HepG2 (cell line): ENCODE measurements around the gene TBC1D19. TPM values are rescaled to one million over a fixed set of nuclear protein-coding genes. Genes with fewer than 3 reads are reported as not detected.

Experiments used
- ATAC-seq: fragments of 200-7000 bp; cut with Tn5 transposase; 3 replicates; pipeline ENCODE4 v1.9.1; 2020; ENCODE audit warnings: mild to moderate bottlenecking, moderate library complexity
- BruUV-seq: library from RNA; stranded (reverse); fragments of 400-500 nt; replicated peaks from 2 replicates; lab custom pipeline; 2021; lab: Mats Ljungman, UMichigan
- CTCF ChIA-PET: fragments of 300-600 bp; formaldehyde crosslinking; extraction: SDS; loops from one replicate; lab custom pipeline; 2021; ENCODE audit warnings: low total read pairs, inconsistent platforms, low intra/inter-chr PET ratio; lab: Yijun Ruan, JAX
- POLR2A ChIA-PET: fragments of 350-600 bp; sonication (Branson Sonifier 250); formaldehyde crosslinking; loops from one replicate; lab custom pipeline; 2020; ENCODE audit warnings: antibody characterized with exemption, inconsistent platforms; lab: Yijun Ruan, JAX
- DNase-seq: peaks from one replicate; pipeline ENCODE4 v3.0.0-alpha.2; 2015; ENCODE audit warnings: low spot score
- FAIRE-seq: peaks from 3 replicates; lab custom pipeline; 2011; peaks lifted over from hg19 to GRCh38; lab: Jason Lieb, UNC
- H2AFZ ChIP-seq: one replicate; pipeline ENCODE4 v1.6.1; 2011; ENCODE audit warnings: low read length, inconsistent platforms
- H3K27ac ChIP-seq: fragments of 300-600 bp; 3 replicates; pipeline ENCODE4 v1.8.0; 2011; ENCODE audit warnings: mixed run types, mild to moderate bottlenecking, mixed read lengths, low read length, inconsistent platforms; ENCODE audit not compliant: insufficient read depth; ENCODE audit errors: extremely low read length
- H3K27me3 ChIP-seq, 2 experiments: fragments of 200-600 bp in 1 of 2; 2 replicates in 1 of 2; 3 replicates in 1 of 2; pipeline versions ENCODE4 v1.6.0 to v1.8.0; 2011; ENCODE audit warnings: low read length in 2 of 2, mild to moderate bottlenecking in 2 of 2, moderate library complexity in 2 of 2, inconsistent platforms in 1 of 2; ENCODE audit not compliant: insufficient read depth in 2 of 2, control insufficient read depth in 1 of 2
- H3K36me3 ChIP-seq, 2 experiments: fragments of 200-600 bp in 1 of 2; replicated peaks in 1 of 2; 2 replicates in 1 of 2; 3 replicates in 1 of 2; pipeline versions ENCODE4 v1.5.1 to v1.8.0; 2011; ENCODE audit warnings: low read length in 2 of 2, inconsistent platforms in 1 of 2; ENCODE audit not compliant: insufficient read depth in 2 of 2, control insufficient read depth in 1 of 2
- H3K4me1 ChIP-seq: 2 replicates; pipeline ENCODE4 v1.5.1; 2012; ENCODE audit warnings: low read length, inconsistent platforms; ENCODE audit not compliant: insufficient read depth
- H3K4me2 ChIP-seq: 2 replicates; pipeline ENCODE4 v1.6.0; 2011; ENCODE audit warnings: low read depth, low read length, inconsistent platforms
- H3K4me3 ChIP-seq, 3 experiments: fragments of 200-600 bp in 1 of 3; sonication (generic), shearing (Covaris generic) in 1 of 3; replicated peaks in 1 of 3; 2 replicates each; pipeline ENCODE4 v1.5.1; 2011 to 2016; ENCODE audit warnings: low read length in 3 of 3, inconsistent platforms in 2 of 3, low read depth in 2 of 3, mild to moderate bottlenecking in 2 of 3, control low read depth in 1 of 3, mixed read lengths in 1 of 3; ENCODE audit not compliant: insufficient read depth in 1 of 3
- H3K79me2 ChIP-seq: one replicate; pipeline ENCODE4 v1.6.1; 2011; ENCODE audit warnings: low read length, inconsistent platforms; ENCODE audit not compliant: insufficient read depth
- H3K9ac ChIP-seq: 2 replicates; pipeline ENCODE4 v1.6.0; 2011; ENCODE audit warnings: mild to moderate bottlenecking, low read depth, low read length, inconsistent platforms; ENCODE audit not compliant: insufficient read depth
- H3K9me3 ChIP-seq: 2 replicates; pipeline ENCODE4 v1.5.1; 2012; ENCODE audit warnings: mild to moderate bottlenecking, low read length
- H4K20me1 ChIP-seq: 2 replicates; pipeline ENCODE4 v1.6.0; 2011; ENCODE audit warnings: inconsistent platforms, mild to moderate bottlenecking, low read length, moderate library complexity; ENCODE audit not compliant: insufficient read depth
- ARNTL ChIP-seq: sonication (generic); formaldehyde crosslinking; IDR thresholded peaks from 2 replicates; pipeline ENCODE4 v1.4.0; 2020; ENCODE audit warnings: mild to moderate bottlenecking, missing genetic modification reagents
- FOXP1 ChIP-seq, 2 experiments: fragments of 450-650 bp in 1 of 2; IDR thresholded peaks; 2 replicates each; pipeline ENCODE4 v1.6.1; 2017 to 2018; ENCODE audit warnings: antibody characterized with exemption in 1 of 2
- GABPB1 ChIP-seq: IDR thresholded peaks from 2 replicates; pipeline ENCODE4 v1.6.1; 2016; ENCODE audit warnings: mild to moderate bottlenecking, missing genetic modification reagents, moderate library complexity, missing compliant biosample characterization
- JUN ChIP-seq: sonication (generic); formaldehyde crosslinking; IDR thresholded peaks from 2 replicates; pipeline ENCODE4 v1.4.0; 2020; ENCODE audit warnings: mild to moderate bottlenecking, missing genetic modification reagents
- KDM6A ChIP-seq: IDR thresholded peaks from 2 replicates; pipeline ENCODE4 v1.6.1; 2016; ENCODE audit warnings: low read depth
- KLF13 ChIP-seq: sonication (generic); formaldehyde crosslinking; IDR thresholded peaks from 2 replicates; pipeline ENCODE4 v1.4.0; 2020; ENCODE audit warnings: mild to moderate bottlenecking, missing genetic modification reagents
- NFYB ChIP-seq: sonication (generic); formaldehyde crosslinking; IDR thresholded peaks from 2 replicates; pipeline ENCODE4 v1.4.0; 2020; ENCODE audit warnings: missing genetic modification reagents
- YY1 ChIP-seq: IDR thresholded peaks from 2 replicates; pipeline ENCODE4 v1.6.1; 2011; ENCODE audit warnings: low read length, low read depth, moderate library complexity, mild to moderate bottlenecking; ENCODE audit not compliant: insufficient read depth, insufficient replicate concordance
- ZKSCAN5 ChIP-seq: sonication (generic); formaldehyde crosslinking; IDR thresholded peaks from 2 replicates; pipeline ENCODE4 v1.5.1; 2020; ENCODE audit warnings: mild to moderate bottlenecking, missing genetic modification reagents
- ZMYM2 ChIP-seq: sonication (generic); formaldehyde crosslinking; IDR thresholded peaks from 2 replicates; pipeline ENCODE4 v1.8.0; 2022; ENCODE audit warnings: mild to moderate bottlenecking, missing genetic modification reagents
- ZNF33B ChIP-seq: sonication (generic); formaldehyde crosslinking; IDR thresholded peaks from 2 replicates; pipeline ENCODE4 v1.5.1; 2020; ENCODE audit warnings: mild to moderate bottlenecking, missing genetic modification reagents
- ZNF513 ChIP-seq: sonication (generic); formaldehyde crosslinking; conservative IDR thresholded peaks from 2 replicates; pipeline ENCODE4 v1.5.0; 2020; ENCODE audit warnings: missing genetic modification reagents
- ZNF761 ChIP-seq: sonication (generic); formaldehyde crosslinking; conservative IDR thresholded peaks from 2 replicates; pipeline ENCODE4 v1.4.0; 2020; ENCODE audit warnings: mild to moderate bottlenecking, missing genetic modification reagents
- in situ Hi-C: cut with HindIII; loops from 2 replicates; pipeline ENCODE4 v1.10.0; 2017; ENCODE audit warnings: low pct_unique_long_range_greater_than_20kb; ENCODE audit not compliant: extremely low pct_ligation_motif_present
- intact Hi-C: fragments of 100-400 bp; cut with micrococcal nuclease; formaldehyde crosslinking; loops from one replicate; pipeline ENCODE4 v1.10.0; 2022; ENCODE audit not compliant: unreplicated experiment
- polyA plus RNA-seq, 8 experiments: library from polyadenylated mRNA; depleted of rRNA in 3 of 8; stranded (reverse) in 7 of 8; unstranded in 1 of 8; fragments of >200 nt; fragmentation: Illumina TruSeq in 4 of 8; extraction: Trizol in 4 of 8; gene quantifications; 2 replicates each; pipeline versions ENCODE4 v1.2.1 to v1.2.3, GENCODE V29; 2011 to 2016; ENCODE audit warnings: low read depth in 4 of 8, missing spikeins in 1 of 8, mixed read lengths in 1 of 8; ENCODE audit not compliant: insufficient read depth in 1 of 8
- total RNA-seq, 5 experiments: library from RNA; depleted of rRNA; stranded (reverse); fragments of >200 nt; fragmentation: Illumina TruSeq; extraction: Trizol; gene quantifications; 2 replicates each; pipeline ENCODE4 v1.2.3, GENCODE V29; 2016; ENCODE audit warnings: low read depth in 1 of 5
- TF ChIP-seq, protein P1 (sequence below), 2 experiments: sonication (generic) in 1 of 2; formaldehyde crosslinking in 1 of 2; IDR thresholded peaks; 2 replicates each; pipeline versions ENCODE4 v1.4.0 to v1.6.1; 2018 to 2020; ENCODE audit warnings: missing genetic modification reagents in 2 of 2, borderline replicate concordance in 1 of 2, low read depth in 1 of 2, mild to moderate bottlenecking in 1 of 2, missing biosample characterization in 1 of 2
- TF ChIP-seq, protein P2 (sequence below): sonication (generic); formaldehyde crosslinking; IDR thresholded peaks from 2 replicates; pipeline ENCODE4 v1.4.0; 2020; ENCODE audit warnings: missing genetic modification reagents; ENCODE audit errors: not compliant biosample characterization

The TBC1D19 gene
- total and polyA plus RNA-seq, 2 of the 13 experiments (the other 11 are each of a cell fraction or from before 2014, with no cell fraction given), result 1.6 to 3.5 TPM

DNA sequence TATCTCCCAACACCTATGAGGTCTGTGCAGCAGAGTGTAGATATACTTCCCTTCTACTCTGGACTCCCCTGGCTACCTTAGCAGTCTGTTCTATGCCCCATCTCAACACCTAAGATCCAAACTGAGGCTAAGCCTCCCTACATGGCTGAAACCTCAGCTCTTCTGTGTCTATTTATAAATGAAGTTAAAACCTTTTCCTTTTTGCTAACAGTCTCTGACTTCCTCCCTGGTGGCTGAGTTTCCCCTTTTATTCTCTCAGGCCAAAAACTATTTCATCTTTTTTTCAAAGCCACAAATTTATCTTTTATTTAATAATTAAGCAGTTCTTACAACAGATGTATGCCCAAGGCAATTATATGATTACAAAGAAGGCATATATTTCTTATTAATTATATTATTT is 164.9 kb downstream of the TBC1D19 start:
- ChIA-PET POLR2A (no interaction called here), CTCF (no interaction called here)
- no peaks in the 10 kb centered on the region for H3K36me3 ChIP-seq

More for the DNA sequence above, 164.9 kb downstream of the TBC1D19 start:
- Histone ChIP-seq H3K27ac (no peak overlapping the region), H3K4me1 (peaks cover 7% of the 10 kb centered on the region), H3K4me3 (no peak overlapping the region), H3K9me3 (no peaks in the 10 kb centered on the region)
- no peak for ATAC-seq
- intact Hi-C loops, result no loop called here
- TF ChIP-seq ZNF761 (no peak), YY1 (no peak), FOXP1 (IDR thresholded peaks at IDR 0.05) (no peak), FOXP1 (CRISPR knock-in tag; IDR thresholded peaks at IDR 0.05) (no peak), KDM6A (CRISPR knock-in tag) (no peak), ZMYM2 (CRISPR knock-in tag) (no peak), ZKSCAN5 (CRISPR knock-in tag) (no peak), KLF13 (CRISPR knock-in tag) (no peak), ARNTL (no peak), ZNF513 (CRISPR knock-in tag) (no peak), GABPB1 (CRISPR knock-in tag) (no peak), NFYB (CRISPR knock-in tag) (no peak), JUN (no peak), ZNF33B (CRISPR knock-in tag) (no peak)
- TF ChIP-seq, protein P1, sequence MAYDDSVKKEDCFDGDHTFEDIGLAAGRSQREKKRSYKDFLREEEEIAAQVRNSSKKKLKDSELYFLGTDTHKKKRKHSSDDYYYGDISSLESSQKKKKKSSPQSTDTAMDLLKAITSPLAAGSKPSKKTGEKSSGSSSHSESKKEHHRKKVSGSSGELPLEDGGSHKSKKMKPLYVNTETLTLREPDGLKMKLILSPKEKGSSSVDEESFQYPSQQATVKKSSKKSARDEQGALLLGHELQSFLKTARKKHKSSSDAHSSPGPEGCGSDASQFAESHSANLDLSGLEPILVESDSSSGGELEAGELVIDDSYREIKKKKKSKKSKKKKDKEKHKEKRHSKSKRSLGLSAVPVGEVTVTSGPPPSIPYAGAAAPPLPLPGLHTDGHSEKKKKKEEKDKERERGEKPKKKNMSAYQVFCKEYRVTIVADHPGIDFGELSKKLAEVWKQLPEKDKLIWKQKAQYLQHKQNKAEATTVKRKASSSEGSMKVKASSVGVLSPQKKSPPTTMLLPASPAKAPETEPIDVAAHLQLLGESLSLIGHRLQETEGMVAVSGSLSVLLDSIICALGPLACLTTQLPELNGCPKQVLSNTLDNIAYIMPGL (CRISPR knock-in tag; IDR thresholded peaks at IDR 0.05; ENCODE audit: borderline replicate concordance in 1 of 2, low read depth in 1 of 2), result no peak
- TF ChIP-seq, protein P2, sequence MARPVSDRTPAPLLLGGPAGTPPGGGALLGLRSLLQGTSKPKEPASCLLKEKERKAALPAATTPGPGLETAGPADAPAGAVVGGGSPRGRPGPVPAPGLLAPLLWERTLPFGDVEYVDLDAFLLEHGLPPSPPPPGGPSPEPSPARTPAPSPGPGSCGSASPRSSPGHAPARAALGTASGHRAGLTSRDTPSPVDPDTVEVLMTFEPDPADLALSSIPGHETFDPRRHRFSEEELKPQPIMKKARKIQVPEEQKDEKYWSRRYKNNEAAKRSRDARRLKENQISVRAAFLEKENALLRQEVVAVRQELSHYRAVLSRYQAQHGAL, result no peak
- TF ChIP-seq, all 625 proteins: peak for 0
- in situ Hi-C loops, result no loop called here
- no peaks in the 10 kb centered on the region for H3K79me2 ChIP-seq
- no peaks in the 10 kb centered on the region for H3K27me3 ChIP-seq
- H2AFZ ChIP-seq, result no peak overlapping the region
- H3K9ac ChIP-seq, result no peak overlapping the region
- no peaks in the 10 kb centered on the region for H4K20me1 ChIP-seq
- BruUV-seq, result no TSS peak
- FAIRE-seq, result no peak
- DNase-seq, result no peak
- H3K4me2 ChIP-seq, result no peak overlapping the region
